NCI-H2029 treated with DMSO at 0.1 percent for 48 hours (cell line): Measurements from ENCODE around the gene RETREG1.
"Not testable (repeated sequence)": the region's sequence is repeated elsewhere in the genome, so short reads cannot be mapped to it uniquely, and the experiment has no call there.

Experiments
- DNase-seq: peaks from one replicate; lab custom pipeline; 2025; lab: John Stamatoyannopoulos, UW

Gene RETREG1, protein sequence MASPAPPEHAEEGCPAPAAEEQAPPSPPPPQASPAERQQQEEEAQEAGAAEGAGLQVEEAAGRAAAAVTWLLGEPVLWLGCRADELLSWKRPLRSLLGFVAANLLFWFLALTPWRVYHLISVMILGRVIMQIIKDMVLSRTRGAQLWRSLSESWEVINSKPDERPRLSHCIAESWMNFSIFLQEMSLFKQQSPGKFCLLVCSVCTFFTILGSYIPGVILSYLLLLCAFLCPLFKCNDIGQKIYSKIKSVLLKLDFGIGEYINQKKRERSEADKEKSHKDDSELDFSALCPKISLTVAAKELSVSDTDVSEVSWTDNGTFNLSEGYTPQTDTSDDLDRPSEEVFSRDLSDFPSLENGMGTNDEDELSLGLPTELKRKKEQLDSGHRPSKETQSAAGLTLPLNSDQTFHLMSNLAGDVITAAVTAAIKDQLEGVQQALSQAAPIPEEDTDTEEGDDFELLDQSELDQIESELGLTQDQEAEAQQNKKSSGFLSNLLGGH

DNA sequence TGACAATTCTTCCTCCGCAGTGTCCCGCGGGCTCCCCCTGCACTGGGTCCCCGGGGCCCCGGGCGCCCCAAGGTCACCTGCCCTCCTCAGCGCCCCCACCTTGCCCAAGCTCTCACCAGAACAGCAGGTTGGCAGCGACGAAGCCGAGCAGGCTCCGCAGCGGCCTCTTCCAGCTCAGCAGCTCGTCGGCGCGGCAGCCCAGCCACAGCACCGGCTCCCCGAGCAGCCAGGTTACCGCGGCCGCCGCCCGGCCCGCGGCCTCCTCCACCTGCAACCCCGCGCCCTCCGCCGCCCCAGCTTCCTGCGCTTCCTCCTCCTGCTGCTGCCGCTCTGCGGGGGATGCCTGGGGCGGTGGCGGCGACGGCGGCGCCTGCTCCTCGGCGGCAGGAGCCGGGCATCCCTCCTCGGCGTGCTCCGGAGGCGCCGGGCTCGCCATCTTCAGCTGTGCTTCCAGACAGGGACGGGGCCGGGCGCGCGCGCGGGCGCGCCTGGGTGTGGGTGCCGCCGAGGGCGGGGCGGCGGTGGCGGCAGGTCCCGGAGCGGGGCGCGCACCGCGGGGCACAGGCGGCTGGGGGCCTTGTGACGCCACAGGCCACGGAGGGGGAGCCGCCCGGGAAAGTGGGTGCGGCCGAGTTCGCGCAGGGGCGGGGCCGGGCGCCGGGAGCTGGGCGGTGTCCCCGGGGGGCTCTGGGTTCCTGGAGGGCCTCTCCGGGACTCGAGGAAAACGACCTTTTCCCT is at the start of gene RETREG1:
Gene RETREG1 (minus strand): TSS at position 462 of the 738 bp plus-strand sequence. CDS start 26 bp downstream, at position 436.
- DNase-seq: no peak

DNA sequence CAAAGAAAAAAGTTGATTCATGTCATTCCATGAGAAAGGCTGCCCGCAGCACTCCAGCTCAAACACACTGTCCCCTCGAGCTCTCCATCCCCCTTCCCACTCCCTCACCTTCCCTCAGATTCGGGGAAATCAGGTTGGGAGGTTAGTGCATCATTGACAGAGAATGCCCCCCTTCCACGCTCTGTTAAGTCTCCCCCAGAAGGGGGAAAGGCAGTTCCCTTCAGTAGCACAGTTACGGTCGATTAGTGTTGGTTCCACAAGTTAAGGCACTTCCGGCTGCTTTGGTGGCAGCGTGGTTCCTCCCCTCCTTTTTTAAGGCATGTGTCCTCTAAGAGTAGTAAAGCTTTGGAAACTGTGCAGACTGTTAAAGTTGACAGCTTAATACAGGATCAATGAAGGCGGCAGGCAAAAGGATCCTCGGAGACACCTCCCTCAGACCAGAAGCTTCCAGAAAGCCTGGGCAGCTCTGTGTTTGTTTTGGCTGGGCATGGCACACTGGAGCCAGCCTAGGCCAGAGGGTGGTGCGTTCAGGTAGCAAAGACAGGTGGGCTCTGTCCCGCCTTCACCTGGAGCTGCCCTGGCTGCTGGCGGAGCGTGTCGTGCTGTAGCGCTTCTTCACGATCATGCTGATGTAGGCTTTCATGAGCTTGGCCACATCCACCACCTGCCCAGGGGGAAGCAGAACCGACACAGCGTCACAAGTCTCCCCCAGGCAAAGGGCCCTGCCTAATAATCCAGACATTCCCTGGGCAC is 49.5 kb upstream of the RETREG1 start:
- DNase-seq: no peak

DNA sequence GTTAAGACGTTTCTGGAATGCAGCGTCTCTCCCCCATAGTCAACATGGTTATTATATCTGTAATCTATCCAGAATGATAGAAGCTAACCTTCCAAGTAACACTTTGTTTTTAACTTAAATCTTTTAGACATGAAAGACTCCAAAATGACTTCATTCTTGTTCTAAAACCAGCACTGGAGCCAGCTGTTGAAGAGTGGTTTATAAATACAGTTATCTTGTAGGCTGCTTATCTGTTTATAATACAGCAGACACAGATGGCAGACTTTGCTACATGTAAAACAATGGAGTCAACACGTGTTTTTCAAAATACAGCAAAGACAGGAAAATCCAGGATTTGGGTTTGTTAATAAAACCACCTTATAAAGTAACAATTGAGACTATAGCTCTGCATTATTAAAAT is 48.8 kb upstream of the RETREG1 start:
- no peak for DNase-seq

DNA sequence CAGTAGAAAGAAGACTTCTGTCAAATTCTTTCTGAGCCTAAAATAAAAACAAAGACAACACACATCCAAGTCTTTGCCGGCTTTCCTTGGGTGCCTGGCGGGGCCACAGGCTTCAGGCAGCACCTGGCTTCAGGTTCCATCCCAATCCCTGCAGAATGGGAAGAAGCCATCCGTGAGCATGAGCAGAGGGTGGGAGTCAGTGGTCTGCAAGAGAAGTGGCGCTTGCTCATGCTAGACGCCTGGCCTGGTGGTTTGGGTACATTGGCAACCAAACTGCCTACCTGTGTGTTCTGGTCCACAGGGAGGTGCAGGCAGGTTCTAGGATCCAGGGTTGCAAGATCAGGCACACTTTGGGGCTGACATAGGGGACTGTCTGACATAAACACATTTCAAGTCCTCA is 47.6 kb upstream of the RETREG1 start:
- no peak for DNase-seq

DNA sequence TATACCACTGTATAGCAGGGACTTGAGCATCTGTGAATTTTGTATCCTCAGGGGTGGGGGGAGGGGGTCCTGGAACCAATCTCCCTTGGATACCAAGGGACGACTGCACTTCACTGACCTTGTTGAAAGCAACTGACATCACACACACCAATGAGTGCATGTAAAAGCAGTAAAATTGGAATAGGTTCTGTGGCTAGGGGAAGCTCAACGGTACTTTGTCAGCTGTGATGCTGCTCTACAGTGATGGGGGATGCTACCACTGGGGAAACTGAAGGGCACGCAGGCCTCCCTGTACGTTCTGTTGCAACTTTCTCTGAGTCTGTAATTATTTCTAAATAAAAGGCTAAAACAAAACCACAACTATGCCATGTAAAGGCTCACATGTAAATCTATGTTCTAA is 47.0 kb upstream of the RETREG1 start:
- no peak for DNase-seq

DNA sequence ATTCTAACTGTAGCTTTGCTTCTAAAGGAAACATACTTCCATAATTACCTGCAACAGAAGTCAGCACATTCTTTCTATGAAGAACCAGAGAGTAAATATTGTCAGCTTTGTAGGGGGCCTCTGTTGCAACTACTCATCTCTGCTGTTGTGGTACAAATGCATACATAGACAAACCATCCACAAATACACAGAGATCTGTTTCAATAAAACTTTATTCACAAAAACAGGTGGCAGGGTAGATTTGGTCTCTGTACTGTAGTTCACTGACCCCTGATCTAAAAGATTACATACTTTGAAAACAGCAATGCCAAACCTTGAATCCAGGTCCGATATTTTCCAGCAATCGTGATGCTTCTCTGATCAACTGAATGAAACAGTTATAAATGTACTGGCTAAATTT is 44.9 kb upstream of the RETREG1 start:
- DNase-seq: no peak

DNA sequence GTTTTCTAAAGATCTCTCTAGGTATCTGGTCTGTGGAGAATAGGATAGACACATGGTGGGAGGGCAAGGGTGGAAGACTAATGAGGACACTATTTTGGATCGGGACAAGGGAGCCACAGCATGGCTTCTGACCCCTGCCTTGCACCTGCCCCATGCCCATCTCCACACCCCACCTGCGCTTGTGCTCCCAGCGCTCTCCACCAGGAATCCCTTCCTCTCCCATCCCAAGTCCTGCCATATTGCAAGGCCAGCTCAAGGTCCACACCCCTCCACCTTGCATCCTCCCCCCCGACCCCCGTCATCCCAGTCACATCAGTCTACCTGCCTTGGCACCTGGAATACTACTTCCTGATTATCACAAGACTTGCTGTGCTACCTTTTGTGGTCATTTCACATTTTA is 44.2 kb upstream of the RETREG1 start:
- no peak for DNase-seq

DNA sequence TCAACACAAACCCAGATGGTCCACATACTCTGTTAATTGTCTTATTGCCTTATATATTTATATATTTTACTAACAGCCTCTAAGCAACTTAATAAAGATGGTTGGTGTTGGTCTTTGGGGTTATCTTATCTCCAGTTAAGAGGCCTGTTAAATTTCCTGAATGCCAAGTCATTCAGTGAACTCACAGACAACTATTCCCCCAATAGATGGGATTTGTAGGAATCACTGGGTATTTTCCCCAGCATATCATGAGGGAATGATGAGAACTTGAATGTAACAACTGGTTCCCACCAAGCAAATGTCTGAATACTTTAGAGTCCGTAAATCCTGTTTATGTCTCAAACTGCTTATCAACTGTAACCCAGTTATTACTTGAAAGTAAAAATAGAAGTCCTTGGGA is 42.7 kb upstream of the RETREG1 start:
- no peak for DNase-seq

DNA sequence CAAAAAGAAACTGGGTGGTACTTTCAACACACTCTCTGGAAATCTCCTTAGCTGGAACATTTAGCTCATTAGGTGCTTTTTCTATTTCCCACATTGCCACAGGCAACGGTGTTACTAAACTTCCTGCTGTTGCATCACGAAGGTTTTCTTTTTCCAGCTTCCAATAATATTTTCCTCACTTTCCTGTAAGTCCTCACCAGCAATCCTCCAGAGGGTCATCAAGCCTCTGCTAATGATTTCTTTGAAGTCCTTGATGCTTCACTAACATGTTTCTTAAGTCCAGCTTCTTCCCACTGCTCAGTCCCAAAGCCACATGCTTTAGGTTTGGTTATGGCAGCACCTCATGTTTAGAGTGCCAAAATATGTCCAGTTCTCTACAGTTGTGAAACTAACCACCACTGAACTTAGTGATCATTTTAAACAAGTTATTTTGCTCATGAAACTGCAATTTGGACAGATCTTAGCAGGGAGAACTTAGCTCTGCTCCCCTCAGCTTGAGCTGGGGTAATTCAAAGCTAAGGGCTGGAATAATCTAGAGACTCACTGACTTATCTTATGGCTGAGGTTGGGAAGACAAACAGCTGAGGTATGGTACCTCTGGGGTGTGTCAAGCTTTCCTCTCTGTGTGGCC is 39.9 kb upstream of the RETREG1 start:
- DNase-seq: no peak

DNA sequence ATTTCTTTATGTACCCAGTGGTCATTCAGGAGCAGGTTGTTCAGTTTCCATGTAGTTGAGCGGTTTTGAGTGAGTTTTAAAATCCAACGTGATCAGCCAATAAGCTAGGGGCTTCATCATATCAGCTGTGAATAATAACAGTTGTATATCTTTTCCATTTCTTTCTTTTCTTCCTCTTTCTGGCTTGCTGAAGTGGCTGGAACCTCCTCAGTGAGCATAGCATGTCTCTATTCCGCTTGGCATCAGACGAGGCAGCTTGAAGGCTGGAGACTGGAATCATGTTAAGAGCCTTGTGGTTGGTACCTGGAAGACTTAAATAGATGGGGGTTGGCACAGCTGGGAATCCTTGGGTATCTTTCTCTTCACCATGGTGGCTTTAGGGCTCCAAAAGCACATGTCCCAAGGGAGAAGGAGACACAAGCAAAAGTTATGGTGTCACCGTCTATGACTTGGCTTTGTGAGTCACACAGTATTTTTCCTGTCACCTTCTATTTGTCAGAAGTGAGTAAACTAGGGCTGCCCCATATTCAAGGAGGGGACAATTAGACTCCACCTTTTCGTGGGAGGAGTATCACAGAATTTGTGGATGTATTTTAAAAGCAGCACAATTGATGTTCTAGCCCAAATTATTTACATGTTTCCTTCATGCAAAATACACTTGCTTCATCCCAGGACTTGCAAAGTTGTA is 38.0 kb upstream of the RETREG1 start:
- DNase-seq: no peak

DNA sequence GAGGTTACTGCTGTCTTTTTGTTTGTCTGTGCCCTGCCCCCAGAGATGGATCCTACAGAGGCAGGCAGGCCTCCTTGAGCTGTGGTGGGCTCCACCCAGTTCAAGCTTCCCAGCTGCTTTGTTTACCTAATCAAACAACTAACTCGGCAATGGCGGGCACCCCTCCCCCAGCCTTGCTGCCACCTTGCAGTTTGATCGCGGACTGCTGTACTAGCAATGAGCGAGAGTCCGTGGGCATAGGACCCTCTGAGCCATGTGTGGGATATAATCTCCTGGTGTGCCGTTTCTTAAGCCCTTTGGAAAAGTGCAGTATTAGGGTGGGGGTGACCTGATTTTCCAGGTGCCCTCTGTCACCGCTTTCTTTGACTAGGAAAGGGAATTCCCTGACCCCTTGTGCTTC is 31.9 kb upstream of the RETREG1 start:
- DNase-seq: not testable (repeated sequence)

DNA sequence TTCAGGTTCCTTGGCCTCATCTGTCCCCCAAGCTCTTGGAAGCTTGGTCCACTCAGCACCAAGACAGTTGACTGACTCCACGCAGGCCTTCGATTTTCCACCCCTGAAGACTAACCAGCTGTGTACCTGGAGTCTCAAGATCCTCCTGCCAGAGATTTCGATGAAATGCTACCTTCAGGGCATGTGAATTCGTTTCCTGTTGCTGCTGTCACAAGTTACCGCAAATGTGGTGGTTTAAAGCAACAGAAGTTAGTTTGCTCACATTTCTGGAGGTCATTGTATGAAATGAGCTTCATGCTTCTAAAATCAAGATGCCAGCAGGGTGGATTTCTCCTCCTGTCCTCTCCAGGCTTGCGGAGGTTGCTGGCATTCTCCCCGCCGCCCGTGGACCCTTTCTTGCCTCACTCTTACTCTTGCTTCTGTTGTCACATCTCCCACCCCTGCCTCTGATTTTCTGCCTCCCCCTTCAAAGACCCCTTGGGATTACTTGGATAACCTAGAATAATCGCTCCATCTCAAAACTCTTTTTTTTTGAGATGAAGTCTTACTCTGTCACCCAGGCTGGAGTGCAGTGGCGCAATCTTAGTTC is 27.6 kb upstream of the RETREG1 start:
- DNase-seq: no peak

DNA sequence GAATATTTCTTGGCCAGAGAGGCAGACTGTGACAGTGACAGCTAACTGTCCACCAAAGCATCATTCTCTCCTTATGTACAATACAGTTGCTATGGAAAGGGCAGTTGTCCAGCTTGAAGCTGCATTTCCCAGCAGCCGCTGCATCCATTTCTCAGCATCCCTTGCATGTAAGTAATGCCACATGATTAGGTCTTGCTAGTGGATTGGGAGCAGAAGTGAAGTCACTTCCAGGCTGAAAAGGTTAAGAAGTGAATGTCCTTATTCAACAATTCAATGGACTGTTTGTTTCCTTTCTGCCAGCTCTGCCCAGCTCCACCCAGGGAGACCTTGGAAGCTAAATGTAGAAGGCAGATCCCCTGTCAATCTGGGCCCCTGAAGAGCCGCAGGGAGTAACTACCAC is 26.1 kb upstream of the RETREG1 start:
- DNase-seq: no peak

DNA sequence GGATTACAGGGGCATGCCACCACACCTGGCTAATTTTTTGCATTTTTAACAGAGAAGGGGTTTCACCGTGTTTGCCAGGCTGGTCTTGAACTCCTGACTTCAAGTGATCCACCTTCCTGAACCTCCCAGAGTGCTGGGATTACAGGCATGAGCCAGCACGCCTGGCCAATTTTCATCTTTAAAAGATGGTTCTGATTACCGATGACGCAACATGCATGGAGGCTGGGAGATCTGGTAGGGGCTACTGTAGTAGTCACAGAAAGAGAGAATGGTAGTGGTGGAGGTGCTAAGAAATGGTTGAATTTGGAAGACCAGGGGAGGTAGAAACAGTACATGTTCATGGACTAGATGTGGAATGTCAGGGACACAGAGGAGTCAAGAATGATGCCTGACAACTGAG is 22.4 kb upstream of the RETREG1 start:
- DNase-seq: no peak

DNA sequence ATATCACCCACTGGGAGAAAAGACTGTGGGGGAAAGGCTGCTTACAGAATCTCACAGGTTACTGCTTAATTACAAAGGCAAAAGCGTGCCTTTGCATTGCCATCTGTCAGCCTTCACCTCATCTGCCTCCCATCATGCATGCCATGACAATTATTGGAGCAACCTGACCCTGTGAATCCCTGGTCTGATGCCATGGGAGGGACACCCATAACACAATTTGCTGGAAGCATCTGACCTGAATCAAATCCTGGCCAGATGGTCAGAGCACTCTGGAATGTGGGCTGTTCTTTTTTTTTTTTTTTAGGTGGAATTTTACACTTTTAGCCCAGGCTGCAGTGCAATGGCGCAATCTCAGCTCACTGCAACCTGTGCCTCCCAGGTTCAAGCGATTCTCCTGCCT is 11.6 kb upstream of the RETREG1 start:
- no peak for DNase-seq

DNA sequence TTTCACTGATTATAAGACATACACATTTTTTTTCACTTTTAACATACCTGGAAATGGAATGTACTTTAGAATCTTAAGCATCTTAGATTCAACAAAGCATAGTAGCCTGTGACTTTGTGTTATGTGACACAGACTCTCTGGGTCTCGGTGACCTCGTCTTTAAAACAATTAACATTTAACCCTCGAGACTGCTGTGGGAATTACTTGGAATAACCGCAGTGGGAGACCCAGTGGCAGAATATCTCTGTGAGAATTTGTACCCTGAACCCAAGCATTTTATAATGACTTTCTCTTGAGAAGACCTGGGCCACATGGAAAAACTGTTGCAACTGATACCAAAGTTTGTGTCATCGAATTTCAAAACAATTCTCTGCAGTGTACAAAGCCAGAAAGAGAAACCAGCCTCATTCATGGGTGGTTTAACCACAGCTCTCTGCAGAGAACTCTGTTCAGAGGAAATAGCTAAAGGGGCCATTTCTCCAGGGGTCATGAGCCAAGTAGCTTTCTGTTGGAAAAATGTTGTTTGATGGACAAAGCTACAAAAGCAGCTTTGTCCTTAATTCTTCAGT is 10.0 kb upstream of the RETREG1 start:
- no peak for DNase-seq

DNA sequence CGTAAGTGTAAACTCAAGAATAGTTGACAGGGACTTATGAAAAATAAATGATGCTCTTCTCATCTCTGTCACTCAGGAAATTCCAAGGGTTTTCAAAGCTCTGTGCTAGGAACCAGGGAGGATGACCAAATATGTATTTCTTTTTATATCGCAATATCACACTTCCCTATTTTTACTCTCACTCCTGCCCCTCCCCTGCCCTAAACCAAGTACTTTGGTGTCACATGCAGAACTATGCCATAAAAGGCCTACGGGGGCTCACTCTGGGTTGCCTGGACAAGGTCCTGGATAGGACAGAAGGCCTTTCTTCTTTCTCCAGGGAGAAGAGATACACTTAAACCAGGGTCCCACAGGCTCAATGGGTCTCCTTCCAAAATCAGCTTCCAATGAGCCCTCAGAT is 8.3 kb upstream of the RETREG1 start:
- no peak for DNase-seq

DNA sequence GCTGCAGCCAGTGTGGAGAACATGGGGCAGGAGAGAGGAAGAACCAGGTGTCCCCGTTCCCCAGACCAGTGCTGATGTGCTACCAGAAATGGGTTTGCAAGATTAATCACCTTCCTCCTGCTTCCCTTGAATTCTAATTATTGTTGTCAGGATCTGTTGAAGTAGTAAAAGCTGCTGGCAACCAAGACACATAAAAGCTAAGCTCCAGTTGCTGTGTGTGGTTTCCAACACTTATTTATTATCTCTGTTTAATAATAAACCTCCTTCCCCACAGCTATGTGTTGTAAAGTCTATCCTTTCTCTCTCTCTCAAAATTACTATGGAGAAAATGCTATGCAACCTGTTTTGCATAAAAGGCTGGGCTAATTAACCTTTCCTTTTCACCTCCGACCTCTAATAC is 2.3 kb upstream of the RETREG1 start:
- DNase-seq: no peak

DNA sequence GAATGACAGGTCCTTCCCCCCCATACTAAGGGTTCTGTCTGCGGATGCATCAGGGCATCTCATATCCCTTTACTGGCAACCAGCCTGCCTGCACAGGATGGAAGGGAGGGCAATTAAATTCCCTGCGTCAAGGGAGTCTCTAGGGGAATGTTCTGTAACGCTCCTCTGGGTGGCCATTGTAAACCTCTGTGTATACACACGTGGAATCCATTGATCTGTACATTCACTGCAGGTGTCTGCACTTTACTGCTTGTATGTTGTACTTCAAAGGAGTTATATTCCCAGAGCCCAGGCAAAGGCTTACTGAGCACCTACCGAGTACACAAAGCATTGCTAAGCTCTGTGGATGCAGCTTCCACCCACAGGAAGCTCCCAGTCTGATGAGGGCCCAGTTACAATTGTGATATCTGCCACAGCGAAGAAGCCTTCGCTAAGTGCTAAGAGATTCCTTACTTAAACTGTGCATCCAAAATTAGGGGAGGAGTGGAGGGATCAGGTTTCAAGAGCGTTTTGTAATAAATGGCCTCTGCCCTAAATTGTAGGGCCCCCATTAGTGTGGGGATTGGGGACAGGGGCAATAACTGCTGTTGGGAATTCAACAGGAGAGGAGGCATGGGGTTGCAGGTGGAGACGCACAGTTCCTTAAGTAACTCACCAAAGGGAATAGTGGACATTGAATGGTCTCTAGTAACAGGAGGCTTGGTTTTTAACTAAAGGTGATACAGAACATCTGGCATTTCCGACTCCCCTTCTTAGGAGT is 1.5 kb upstream of the RETREG1 start:
- no peak for DNase-seq
